ENCODE results near the gene MISP. TPM values are rescaled to one million over a fixed set of nuclear protein-coding genes. Genes with fewer than 3 reads are reported as not detected.

The MISP gene
- total RNA-seq, 2 donors from 2014 or later: 7.3 to 9.3 TPM

GRCh38 chr19:800360-801029, 49.6 kb downstream of the MISP start:
- peak; percentile 88 for DNase-seq (ENCODE audit: low spot score)
- Histone ChIP-seq H3K9me3 (no peaks in the 10 kb centered on the region), H3K27ac (peak overlapping the region; percentile 95 to 100), H3K27me3 (replicated peaks; ENCODE audit: insufficient read depth) (no peaks in the 10 kb centered on the region), H3K36me3 (peaks cover 14 to 19% of the 10 kb centered on the region in 2 donors), H3K4me3 (peak overlapping the region in 1 of 2 donors; percentile 99), H3K4me1 (replicated peaks) (peaks cover 42% of the 10 kb centered on the region)
- 10% methylated on average over 17 of the region's 17 CpGs for WGBS
- TF ChIP-seq CTCF (IDR thresholded peaks at IDR 0.05) (no peak), POLR2AphosphoS5 (IDR thresholded peaks at IDR 0.05) (peak; percentile 89), POLR2A (IDR thresholded peaks at IDR 0.05) (peak; percentile 48)
- intact Hi-C loops (cut with DNase I): loop anchor here (5.0 kb wide), 1 partner anchor 57 kb away; the partner anchor contains the start of gene CFD

GRCh38 chr19:801030-801860, 50.3 kb downstream of the MISP start:
- peaks cover 42% of the 10 kb centered on the region for H3K4me1 ChIP-seq (replicated peaks)
- intact Hi-C loops (cut with DNase I): loop anchor here (5.0 kb wide), 1 partner anchor 56 kb away; the partner anchor contains the start of gene CFD
- peak overlapping the region; percentile 95 to 100 for H3K27ac ChIP-seq
- no peak for DNase-seq (ENCODE audit: low spot score)
- WGBS: 27% methylated on average over 25 of the region's 29 CpGs
- H3K36me3 ChIP-seq: peaks cover 20 to 27% of the 10 kb centered on the region in 2 donors
- H3K9me3 ChIP-seq: no peaks in the 10 kb centered on the region
- peak overlapping the region in 1 of 2 donors; percentile 99 for H3K4me3 ChIP-seq
- no peak for TF ChIP-seq POLR2A (IDR thresholded peaks at IDR 0.05)
- no peak for TF ChIP-seq CTCF (IDR thresholded peaks at IDR 0.05)
- TF ChIP-seq POLR2AphosphoS5 (IDR thresholded peaks at IDR 0.05): no peak
- no peaks in the 10 kb centered on the region for H3K27me3 ChIP-seq (replicated peaks; ENCODE audit: insufficient read depth)

- Histone ChIP-seq H3K4me3 (peak overlapping the region in 1 of 2 donors; percentile 99), H3K27ac (peak overlapping the region; percentile 4 to 100), H3K9me3 (no peaks in the 10 kb centered on the region), H3K4me1 (replicated peaks) (peaks cover 42% of the 10 kb centered on the region), H3K27me3 (replicated peaks; ENCODE audit: insufficient read depth) (no peaks in the 10 kb centered on the region), H3K36me3 (peaks cover 26 to 31% of the 10 kb centered on the region in 2 donors)
- intact Hi-C loops (cut with DNase I): loop anchor here (5.0 kb wide), 1 partner anchor 55 kb away; the partner anchor contains the start of gene CFD
- WGBS: 20% methylated on average over 23 of the region's 23 CpGs
- DNase-seq (ENCODE audit: low spot score): peak; percentile 61
- TF ChIP-seq POLR2AphosphoS5 (IDR thresholded peaks at IDR 0.05): peak; percentile 12
- TF ChIP-seq CTCF (IDR thresholded peaks at IDR 0.05): no peak
Measured at GRCh38 chr19:801861-802497, 51.1 kb downstream of the MISP start.

DNA sequence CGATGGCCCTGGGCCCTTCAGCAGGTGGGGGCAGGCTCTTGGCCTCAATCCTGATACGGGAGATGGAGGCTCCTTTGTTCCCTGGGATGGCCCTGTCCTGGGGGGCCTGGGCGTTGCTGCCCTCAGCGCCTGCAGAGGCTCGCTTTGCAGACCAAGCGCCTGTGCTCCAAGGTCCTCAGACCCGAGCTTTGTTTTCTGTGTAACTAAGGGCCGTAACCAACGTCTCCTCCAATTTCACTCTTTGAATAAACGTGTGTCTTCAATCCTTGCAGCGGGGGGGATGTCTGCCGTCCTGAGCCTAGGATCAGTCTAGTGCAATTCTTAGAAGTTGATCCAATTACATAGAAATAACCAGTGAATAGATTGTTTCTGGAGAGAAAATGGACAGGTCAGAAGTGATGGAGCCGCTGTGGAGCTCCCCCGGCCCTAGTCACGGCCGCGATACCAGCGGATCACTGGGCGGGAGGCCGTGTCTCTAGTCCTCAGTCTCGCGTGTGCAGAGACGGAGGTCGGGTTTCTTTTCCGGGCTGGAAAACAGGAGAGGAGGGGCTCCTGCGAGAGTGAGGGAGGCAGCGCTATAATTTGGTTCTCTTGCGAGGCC, 51.7 kb downstream of the MISP start:
- no peak for DNase-seq (ENCODE audit: low spot score)
- intact Hi-C loops (cut with DNase I): loop anchor here (5.0 kb wide), 1 partner anchor 55 kb away; the partner anchor contains the start of gene CFD
- H3K9me3 ChIP-seq: no peaks in the 10 kb centered on the region
- WGBS: 27% methylated on average over 28 of the region's 28 CpGs
- peaks cover 42% of the 10 kb centered on the region for H3K4me1 ChIP-seq (replicated peaks)
- peak overlapping the region in 1 of 2 donors; percentile 99 for H3K4me3 ChIP-seq
- H3K27me3 ChIP-seq (replicated peaks; ENCODE audit: insufficient read depth): no peaks in the 10 kb centered on the region
- no peak for TF ChIP-seq CTCF (IDR thresholded peaks at IDR 0.05)
- no peak for TF ChIP-seq POLR2AphosphoS5 (IDR thresholded peaks at IDR 0.05)
- no peak for TF ChIP-seq POLR2A (IDR thresholded peaks at IDR 0.05)
- peaks cover 31% of the 10 kb centered on the region in 2 donors for H3K36me3 ChIP-seq
- H3K27ac ChIP-seq: peak overlapping the region; percentile 11 to 100
